SK-N-SH treated with all-trans-retinoic acid at 6 μM for 48 hours (cell line): Measurements from ENCODE around the gene TASOR.

Source experiments
- ATAC-seq: fragments of 200-7000 bp; cut with Tn5 transposase; 3 replicates; pipeline ENCODE4 v1.9.1; 2020; ENCODE audit warnings: mild to moderate bottlenecking, moderate library complexity
- BACH2 ChIP-seq: fragments of 250-450 bp; sonication (Bioruptor Pico); IDR thresholded peaks from 2 replicates; pipeline ENCODE4 v1.9.0; 2021; ENCODE audit warnings: mild to moderate bottlenecking, borderline replicate concordance
- CREB5 ChIP-seq: fragments of 250-450 bp; sonication (Bioruptor Pico); IDR thresholded peaks from 2 replicates; pipeline ENCODE4 v1.5.1; 2020; ENCODE audit warnings: low read depth, mild to moderate bottlenecking, moderate library complexity
- CSRNP3 ChIP-seq: fragments of 250-450 bp; sonication (Bioruptor Pico); IDR thresholded peaks from 2 replicates; pipeline ENCODE4 v1.5.1; 2021; ENCODE audit warnings: mild to moderate bottlenecking, moderate library complexity
- PATZ1 ChIP-seq: fragments of 250-450 bp; sonication (Bioruptor Pico); IDR thresholded peaks from 2 replicates; pipeline ENCODE4 v1.8.0; 2020; ENCODE audit warnings: mild to moderate bottlenecking, moderate library complexity, borderline replicate concordance
- PPARA ChIP-seq: fragments of 250-450 bp; sonication (Bioruptor Pico); IDR thresholded peaks from 2 replicates; pipeline ENCODE4 v1.5.0; 2020; ENCODE audit warnings: mild to moderate bottlenecking, borderline replicate concordance
- ZC3H10 ChIP-seq: fragments of 250-450 bp; sonication (Bioruptor Pico); IDR thresholded peaks from 2 replicates; pipeline ENCODE4 v1.5.1; 2021; ENCODE audit warnings: mild to moderate bottlenecking, moderate library complexity
- ZFP30 ChIP-seq: fragments of 450-650 bp; formaldehyde crosslinking; IDR thresholded peaks from 2 replicates; pipeline ENCODE4 v1.5.0; 2022; ENCODE audit warnings: mild to moderate bottlenecking, moderate library complexity
- ZNF565 ChIP-seq: fragments of 450-650 bp; formaldehyde crosslinking; conservative IDR thresholded peaks from 2 replicates; pipeline ENCODE4 v1.5.0; 2020; ENCODE audit warnings: low read depth, mild to moderate bottlenecking, moderate library complexity
- ZNF70 ChIP-seq: fragments of 450-650 bp; formaldehyde crosslinking; IDR thresholded peaks from 2 replicates; pipeline ENCODE4 v1.5.0; 2020; ENCODE audit warnings: mild to moderate bottlenecking, moderate library complexity
- TF ChIP-seq, protein P1 (sequence below): fragments of 250-450 bp; sonication (Bioruptor Pico); IDR thresholded peaks from 2 replicates; pipeline ENCODE4 v1.5.0; 2020; ENCODE audit warnings: mild to moderate bottlenecking, moderate library complexity

TASOR gene

DNA sequence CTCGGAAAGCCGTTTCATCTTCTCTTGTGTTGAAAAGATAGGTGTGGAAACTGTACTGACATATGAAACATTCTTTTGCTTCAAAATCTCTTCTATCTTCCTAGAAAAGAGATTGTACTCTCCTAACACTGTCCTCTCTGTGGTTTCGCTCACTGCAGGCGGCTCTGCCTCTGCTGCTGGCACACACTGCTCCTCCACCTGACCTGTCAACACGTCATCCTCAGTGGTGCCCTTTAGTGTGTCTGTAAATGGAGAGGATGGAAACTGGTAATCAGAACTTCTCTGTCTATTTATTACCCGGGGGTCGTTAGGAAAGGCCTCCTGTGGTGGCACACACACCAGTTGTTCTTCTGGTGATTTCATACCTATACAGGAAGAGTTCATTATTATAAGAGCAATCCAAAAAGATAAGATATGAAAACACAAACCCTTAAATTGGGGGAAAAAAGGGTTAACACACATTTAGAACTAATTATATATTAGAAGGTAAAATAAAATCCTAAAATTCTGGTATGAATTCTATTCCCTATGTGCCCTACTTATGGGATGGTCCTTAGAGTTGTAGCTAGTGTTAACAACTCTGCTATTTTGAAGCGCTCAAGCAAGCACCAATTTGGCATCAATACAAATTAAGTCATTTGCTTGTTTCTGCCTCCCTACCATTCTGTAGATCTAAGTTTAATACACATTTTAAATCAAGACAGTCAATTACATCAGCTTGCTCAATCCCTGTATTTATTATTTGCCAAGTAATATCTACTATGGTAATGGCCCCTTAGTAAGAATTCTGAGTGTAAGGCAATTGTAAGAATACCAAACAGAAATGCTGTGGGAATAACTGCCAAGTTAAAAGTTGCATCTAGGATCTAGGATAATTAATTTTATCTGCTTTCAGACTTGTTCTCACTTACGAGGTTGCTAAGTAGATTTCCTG, 49.2 kb downstream of the TASOR start:
- TF ChIP-seq, protein P1, sequence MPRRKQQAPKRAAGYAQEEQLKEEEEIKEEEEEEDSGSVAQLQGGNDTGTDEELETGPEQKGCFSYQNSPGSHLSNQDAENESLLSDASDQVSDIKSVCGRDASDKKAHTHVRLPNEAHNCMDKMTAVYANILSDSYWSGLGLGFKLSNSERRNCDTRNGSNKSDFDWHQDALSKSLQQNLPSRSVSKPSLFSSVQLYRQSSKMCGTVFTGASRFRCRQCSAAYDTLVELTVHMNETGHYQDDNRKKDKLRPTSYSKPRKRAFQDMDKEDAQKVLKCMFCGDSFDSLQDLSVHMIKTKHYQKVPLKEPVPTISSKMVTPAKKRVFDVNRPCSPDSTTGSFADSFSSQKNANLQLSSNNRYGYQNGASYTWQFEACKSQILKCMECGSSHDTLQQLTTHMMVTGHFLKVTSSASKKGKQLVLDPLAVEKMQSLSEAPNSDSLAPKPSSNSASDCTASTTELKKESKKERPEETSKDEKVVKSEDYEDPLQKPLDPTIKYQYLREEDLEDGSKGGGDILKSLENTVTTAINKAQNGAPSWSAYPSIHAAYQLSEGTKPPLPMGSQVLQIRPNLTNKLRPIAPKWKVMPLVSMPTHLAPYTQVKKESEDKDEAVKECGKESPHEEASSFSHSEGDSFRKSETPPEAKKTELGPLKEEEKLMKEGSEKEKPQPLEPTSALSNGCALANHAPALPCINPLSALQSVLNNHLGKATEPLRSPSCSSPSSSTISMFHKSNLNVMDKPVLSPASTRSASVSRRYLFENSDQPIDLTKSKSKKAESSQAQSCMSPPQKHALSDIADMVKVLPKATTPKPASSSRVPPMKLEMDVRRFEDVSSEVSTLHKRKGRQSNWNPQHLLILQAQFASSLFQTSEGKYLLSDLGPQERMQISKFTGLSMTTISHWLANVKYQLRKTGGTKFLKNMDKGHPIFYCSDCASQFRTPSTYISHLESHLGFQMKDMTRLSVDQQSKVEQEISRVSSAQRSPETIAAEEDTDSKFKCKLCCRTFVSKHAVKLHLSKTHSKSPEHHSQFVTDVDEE (CRISPR knock-in tag) = no peak
- no peak for TF ChIP-seq PATZ1
- TF ChIP-seq ZNF565 (CRISPR knock-in tag) = no peak
- no peak for TF ChIP-seq BACH2 (CRISPR knock-in tag)
- TF ChIP-seq PPARA = no peak
- no peak for TF ChIP-seq ZNF70 (CRISPR knock-in tag)
- TF ChIP-seq CREB5 (CRISPR knock-in tag) = no peak
- TF ChIP-seq CSRNP3 = no peak
- TF ChIP-seq ZC3H10 (CRISPR knock-in tag) = no peak
- TF ChIP-seq ZFP30 (CRISPR knock-in tag) = no peak
- no peak for ATAC-seq
